Measurements from ENCODE around the gene FOXN3. TPM values are rescaled to one million over a fixed set of nuclear protein-coding genes. Genes with fewer than 3 reads are reported as not detected.

The FOXN3 gene
- polyA plus RNA-seq, 2 of the 4 experiments (the other 2 are of a cell fraction) = 6.0 to 6.4 TPM

GRCh38 chr14:89319687-89320086 lies 97.3 kb downstream of the FOXN3 start:
- DNase-seq (ENCODE audit: low read depth in 1 of 2, low spot score in 1 of 2) (no peak), ATAC-seq (no peak), FAIRE-seq (no peak)
- peaks cover 8% of the 10 kb centered on the region; the same call in 2 of the 3 replicates for H3K9me3 ChIP-seq
- no peak for TF ChIP-seq MAZ (IDR thresholded peaks at IDR 0.05; ENCODE audit: borderline replicate concordance, low read depth, low read length)
- TF ChIP-seq EHF (CRISPR knock-in tag; IDR thresholded peaks at IDR 0.05) = no peak
- TF ChIP-seq HOXB5 (CRISPR knock-in tag; IDR thresholded peaks at IDR 0.05) = no peak
- H3K27ac ChIP-seq = no peak overlapping the region
- H3K4me3 ChIP-seq = no peak overlapping the region
- ChIA-PET CTCF (no interaction called here), POLR2A (no interaction called here)
- no peak overlapping the region for H3K4me2 ChIP-seq
- no peaks in the 10 kb centered on the region for H3K4me1 ChIP-seq
- 61% methylated on average over 4 of the region's 4 CpGs for WGBS (ENCODE audit: missing lambda C conversion rate)

- POLR2A ChIA-PET = no interaction called here
Measured at GRCh38 chr14:89317051-89317691, 99.9 kb downstream of the FOXN3 start.

GRCh38 chr14:89315493-89316470 lies 101.3 kb downstream of the FOXN3 start:
- H3K27ac ChIP-seq = no peak overlapping the region
- H3K9me3 ChIP-seq = peaks cover 8% of the 10 kb centered on the region; the same call in 2 of the 3 replicates
- no peaks in the 10 kb centered on the region for H3K4me1 ChIP-seq
- FAIRE-seq = no peak
- ATAC-seq = no peak
- CTCF ChIA-PET = no interaction called here
- no peak for DNase-seq (ENCODE audit: low read depth in 1 of 2, low spot score in 1 of 2)
- POLR2A ChIA-PET = no interaction called here
- WGBS (ENCODE audit: missing lambda C conversion rate) = 60% methylated on average over 9 of the region's 10 CpGs
- no peak overlapping the region for H3K4me3 ChIP-seq
- TF ChIP-seq TP53 (CRISPR knock-in tag; IDR thresholded peaks at IDR 0.05) (no peak), MAFK (IDR thresholded peaks at IDR 0.05; ENCODE audit: partially characterized antibody) (peak; percentile 24)
- H3K4me2 ChIP-seq = no peak overlapping the region

More at GRCh38 chr14:89317051-89317691, 99.9 kb downstream of the FOXN3 start:
- H3K4me2 ChIP-seq = no peak overlapping the region
- ATAC-seq (no peak), DNase-seq (ENCODE audit: low read depth in 1 of 2, low spot score in 1 of 2) (no peak), FAIRE-seq (no peak)
- peaks cover 8% of the 10 kb centered on the region; the same call in 2 of the 3 replicates for H3K9me3 ChIP-seq
- H3K4me3 ChIP-seq = no peak overlapping the region
- no peak for TF ChIP-seq CHD2 (IDR thresholded peaks at IDR 0.05; ENCODE audit: low read length, partially characterized antibody)
- no peak for TF ChIP-seq NFE2L2 (conservative IDR thresholded peaks at IDR 0.05; ENCODE audit: low read length)
- no peak for TF ChIP-seq RCOR1 (IDR thresholded peaks at IDR 0.05; ENCODE audit: low read depth, low read length)
- no peak for TF ChIP-seq BCL3 (IDR thresholded peaks at IDR 0.05)
- TF ChIP-seq PBX3 (IDR thresholded peaks at IDR 0.05) = no peak
- WGBS (ENCODE audit: missing lambda C conversion rate) = 77% methylated on average over 4 of the region's 4 CpGs
- H3K4me1 ChIP-seq = no peaks in the 10 kb centered on the region
- CTCF ChIA-PET = interaction anchor here (0.8 kb wide), 1 partner anchor 9 kb away, joined by 4 read pairs; no protein-coding TSS in a partner anchor
- H3K27ac ChIP-seq = no peak overlapping the region

- FAIRE-seq = no peak
- ATAC-seq = no peak
- CTCF ChIA-PET = interaction anchor here (1.1 kb wide), 1 partner anchor 287 kb away, joined by 3 read pairs; no protein-coding TSS in a partner anchor
Measured at GRCh38 chr14:89314274-89314673, 102.8 kb downstream of the FOXN3 start.

More at GRCh38 chr14:89314274-89314673, 102.8 kb downstream of the FOXN3 start:
- Histone ChIP-seq H3K27ac (no peak overlapping the region), H3K4me1 (no peaks in the 10 kb centered on the region), H3K4me3 (no peak overlapping the region), H3K4me2 (no peak overlapping the region), H3K9me3 (peaks cover 5% of the 10 kb centered on the region; the same call in 2 of the 3 replicates)
- TF ChIP-seq MAZ (IDR thresholded peaks at IDR 0.05; ENCODE audit: borderline replicate concordance, low read depth, low read length) (no peak), NR3C1 (IDR thresholded peaks at IDR 0.05) (no peak), TP53 (CRISPR knock-in tag; IDR thresholded peaks at IDR 0.05) (no peak), HOXA7 (CRISPR knock-in tag; IDR thresholded peaks at IDR 0.05) (no peak), HMGXB4 (CRISPR knock-in tag; IDR thresholded peaks at IDR 0.05; ENCODE audit: borderline replicate concordance) (no peak), ZSCAN20 (CRISPR knock-in tag; IDR thresholded peaks at IDR 0.05) (no peak), CTCF (IDR thresholded peaks at IDR 0.05) (no peak), NFE2L2 (conservative IDR thresholded peaks at IDR 0.05; ENCODE audit: low read length) (no peak), FOSL2 (IDR thresholded peaks at IDR 0.05) (no peak), FOSL2 (CRISPR knock-in tag; IDR thresholded peaks at IDR 0.05) (no peak), POLR2A (IDR thresholded peaks at IDR 0.05; ENCODE audit: low read length) (no peak)
- WGBS (ENCODE audit: missing lambda C conversion rate) = 60% methylated on average over 2 of the region's 2 CpGs
- DNase-seq (ENCODE audit: low read depth in 1 of 2, low spot score in 1 of 2) = no peak
- POLR2A ChIA-PET = no interaction called here
